Measurements from ENCODE around the gene TNRC6A. TPM values are rescaled to one million over a fixed set of nuclear protein-coding genes. Genes with fewer than 3 reads are reported as not detected.

The TNRC6A gene
- total and polyA plus RNA-seq, 9 of the 15 experiments (the other 6 are each of a cell fraction or from before 2014, with no cell fraction given), result 3.4 to 32.1 (median 26.6) TPM

GRCh38 chr16:24844101-24845030 is 114.9 kb downstream of the TNRC6A start (continued):
- 0 out of 2 replicates have a peak, but pooled peaks have one; percentile 28 for TF ChIP-seq ARID3A (IDR thresholded peaks at IDR 0.05; ENCODE audit: borderline replicate concordance, low read depth, low read length)
- TF ChIP-seq ZNF239 (CRISPR knock-in tag; IDR thresholded peaks at IDR 0.05), result no peak
- no peak for TF ChIP-seq PRPF4 (IDR thresholded peaks at IDR 0.05; ENCODE audit: insufficient read depth, low read depth, low read length, poor library complexity, severe bottlenecking)
- TF ChIP-seq HMGXB4 (CRISPR knock-in tag; IDR thresholded peaks at IDR 0.05), result no peak
- TF ChIP-seq NCOA1 (IDR thresholded peaks at IDR 0.05; ENCODE audit: low read depth), result peak; percentile 74
- TF ChIP-seq BCOR (IDR thresholded peaks at IDR 0.05), result peak; percentile 38; the same call in 1 of the 2 replicates
- TF ChIP-seq DPF2 (IDR thresholded peaks at IDR 0.05), result peak; percentile 98
- peak; percentile 78 for TF ChIP-seq DACH1 (IDR thresholded peaks at IDR 0.05; ENCODE audit: partially characterized antibody)
- peak; percentile 51; the same call in 1 of the 2 replicates for TF ChIP-seq PHB2 (IDR thresholded peaks at IDR 0.05; ENCODE audit: low read depth)
- no peak; the same call in 1 of the 2 replicates for TF ChIP-seq MIER1 (IDR thresholded peaks at IDR 0.05; ENCODE audit: low read depth)
- 0 out of 2 replicates have a peak, but pooled peaks have one; percentile 69 for TF ChIP-seq RERE (CRISPR knock-in tag; IDR thresholded peaks at IDR 0.05; ENCODE audit: borderline replicate concordance)
- TF ChIP-seq MXI1 (IDR thresholded peaks at IDR 0.05; ENCODE audit: low read depth, low read length), result 0 out of 2 replicates have a peak, but pooled peaks have one; percentile 26
- TF ChIP-seq SRSF1 (IDR thresholded peaks at IDR 0.05; ENCODE audit: low read depth, low read length), result no peak
- peak in 1 of 2 experiments; percentile 60; a peak in 1 of 4 replicates for TF ChIP-seq ZMIZ1 (IDR thresholded peaks at IDR 0.05; ENCODE audit: low read depth in 2 of 2, low read length in 2 of 2)
